DND-41 (cell line): ENCODE measurements around the gene IQGAP2.
A peak's percentile ranks its signal among the peaks of the same experiment; 100 is the strongest.

Experiments
- ATAC-seq: fragments of 200-7000 bp; cut with Tn5 transposase; 3 replicates; pipeline ENCODE4 v1.9.1; 2021; ENCODE audit warnings: low read depth; ENCODE audit not compliant: insufficient read depth
- DNase-seq: peaks from one replicate; pipeline ENCODE4 v3.0.0-alpha.2; 2020
- H2AFZ ChIP-seq: 2 replicates; pipeline ENCODE4 v1.6.0; 2012; ENCODE audit warnings: low read depth, low read length
- H3K27ac ChIP-seq: 2 replicates; pipeline ENCODE4 v1.5.1; 2012; ENCODE audit warnings: low read length, inconsistent platforms
- H3K27me3 ChIP-seq: fragments of 200-600 bp; sonication (generic); 2 replicates; pipeline ENCODE4 v1.6.0; 2012; ENCODE audit warnings: low read length, mild to moderate bottlenecking, inconsistent platforms; ENCODE audit not compliant: insufficient read depth, poor library complexity
- H3K36me3 ChIP-seq: 2 replicates; pipeline ENCODE4 v1.5.1; 2012; ENCODE audit warnings: low read length, inconsistent platforms; ENCODE audit not compliant: insufficient read depth
- H3K4me1 ChIP-seq: 2 replicates; pipeline ENCODE4 v1.5.1; 2012; ENCODE audit warnings: mild to moderate bottlenecking, low read length; ENCODE audit not compliant: insufficient read depth
- H3K4me2 ChIP-seq: 2 replicates; pipeline ENCODE4 v1.6.0; 2012; ENCODE audit warnings: mild to moderate bottlenecking, moderate library complexity, low read length, inconsistent platforms; ENCODE audit not compliant: insufficient read depth
- H3K4me3 ChIP-seq, 2 experiments: fragments of 200-600 bp in 1 of 2; shearing (Covaris generic) in 1 of 2; 2 replicates each; pipeline ENCODE4 v1.5.1; 2012 to 2016; ENCODE audit warnings: inconsistent platforms in 2 of 2, low read length in 2 of 2, mild to moderate bottlenecking in 2 of 2, low read depth in 1 of 2, moderate library complexity in 1 of 2
- H3K79me2 ChIP-seq: 2 replicates; pipeline ENCODE4 v1.6.0; 2012; ENCODE audit warnings: low read length, inconsistent platforms; ENCODE audit not compliant: insufficient read depth
- H3K9ac ChIP-seq: 2 replicates; pipeline ENCODE4 v1.6.0; 2012; ENCODE audit warnings: low read depth, mild to moderate bottlenecking, inconsistent platforms, low read length, moderate library complexity
- H3K9me3 ChIP-seq: 2 replicates; pipeline ENCODE4 v1.5.1; 2012; ENCODE audit warnings: low read length, moderate library complexity, mild to moderate bottlenecking, inconsistent platforms; ENCODE audit not compliant: insufficient read depth, severe bottlenecking
- H4K20me1 ChIP-seq: 2 replicates; pipeline ENCODE4 v1.6.0; 2012; ENCODE audit warnings: low read length; ENCODE audit not compliant: insufficient read depth
- EZH2 ChIP-seq: IDR thresholded peaks from 3 replicates; pipeline ENCODE4 v1.6.1; 2012; ENCODE audit warnings: borderline replicate concordance, low read depth, mild to moderate bottlenecking, moderate library complexity, low read length, inconsistent platforms; ENCODE audit not compliant: severe bottlenecking
- TF ChIP-seq, protein P1 (sequence below): IDR thresholded peaks from 2 replicates; pipeline ENCODE4 v1.5.1; 2012; ENCODE audit warnings: borderline replicate concordance, low read length, moderate library complexity, mild to moderate bottlenecking; ENCODE audit not compliant: poor library complexity, severe bottlenecking; ENCODE audit errors: extremely low read depth

Gene IQGAP2, protein sequence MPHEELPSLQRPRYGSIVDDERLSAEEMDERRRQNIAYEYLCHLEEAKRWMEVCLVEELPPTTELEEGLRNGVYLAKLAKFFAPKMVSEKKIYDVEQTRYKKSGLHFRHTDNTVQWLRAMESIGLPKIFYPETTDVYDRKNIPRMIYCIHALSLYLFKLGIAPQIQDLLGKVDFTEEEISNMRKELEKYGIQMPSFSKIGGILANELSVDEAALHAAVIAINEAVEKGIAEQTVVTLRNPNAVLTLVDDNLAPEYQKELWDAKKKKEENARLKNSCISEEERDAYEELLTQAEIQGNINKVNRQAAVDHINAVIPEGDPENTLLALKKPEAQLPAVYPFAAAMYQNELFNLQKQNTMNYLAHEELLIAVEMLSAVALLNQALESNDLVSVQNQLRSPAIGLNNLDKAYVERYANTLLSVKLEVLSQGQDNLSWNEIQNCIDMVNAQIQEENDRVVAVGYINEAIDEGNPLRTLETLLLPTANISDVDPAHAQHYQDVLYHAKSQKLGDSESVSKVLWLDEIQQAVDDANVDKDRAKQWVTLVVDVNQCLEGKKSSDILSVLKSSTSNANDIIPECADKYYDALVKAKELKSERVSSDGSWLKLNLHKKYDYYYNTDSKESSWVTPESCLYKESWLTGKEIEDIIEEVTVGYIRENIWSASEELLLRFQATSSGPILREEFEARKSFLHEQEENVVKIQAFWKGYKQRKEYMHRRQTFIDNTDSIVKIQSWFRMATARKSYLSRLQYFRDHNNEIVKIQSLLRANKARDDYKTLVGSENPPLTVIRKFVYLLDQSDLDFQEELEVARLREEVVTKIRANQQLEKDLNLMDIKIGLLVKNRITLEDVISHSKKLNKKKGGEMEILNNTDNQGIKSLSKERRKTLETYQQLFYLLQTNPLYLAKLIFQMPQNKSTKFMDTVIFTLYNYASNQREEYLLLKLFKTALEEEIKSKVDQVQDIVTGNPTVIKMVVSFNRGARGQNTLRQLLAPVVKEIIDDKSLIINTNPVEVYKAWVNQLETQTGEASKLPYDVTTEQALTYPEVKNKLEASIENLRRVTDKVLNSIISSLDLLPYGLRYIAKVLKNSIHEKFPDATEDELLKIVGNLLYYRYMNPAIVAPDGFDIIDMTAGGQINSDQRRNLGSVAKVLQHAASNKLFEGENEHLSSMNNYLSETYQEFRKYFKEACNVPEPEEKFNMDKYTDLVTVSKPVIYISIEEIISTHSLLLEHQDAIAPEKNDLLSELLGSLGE (N-terminal part only)

DNA sequence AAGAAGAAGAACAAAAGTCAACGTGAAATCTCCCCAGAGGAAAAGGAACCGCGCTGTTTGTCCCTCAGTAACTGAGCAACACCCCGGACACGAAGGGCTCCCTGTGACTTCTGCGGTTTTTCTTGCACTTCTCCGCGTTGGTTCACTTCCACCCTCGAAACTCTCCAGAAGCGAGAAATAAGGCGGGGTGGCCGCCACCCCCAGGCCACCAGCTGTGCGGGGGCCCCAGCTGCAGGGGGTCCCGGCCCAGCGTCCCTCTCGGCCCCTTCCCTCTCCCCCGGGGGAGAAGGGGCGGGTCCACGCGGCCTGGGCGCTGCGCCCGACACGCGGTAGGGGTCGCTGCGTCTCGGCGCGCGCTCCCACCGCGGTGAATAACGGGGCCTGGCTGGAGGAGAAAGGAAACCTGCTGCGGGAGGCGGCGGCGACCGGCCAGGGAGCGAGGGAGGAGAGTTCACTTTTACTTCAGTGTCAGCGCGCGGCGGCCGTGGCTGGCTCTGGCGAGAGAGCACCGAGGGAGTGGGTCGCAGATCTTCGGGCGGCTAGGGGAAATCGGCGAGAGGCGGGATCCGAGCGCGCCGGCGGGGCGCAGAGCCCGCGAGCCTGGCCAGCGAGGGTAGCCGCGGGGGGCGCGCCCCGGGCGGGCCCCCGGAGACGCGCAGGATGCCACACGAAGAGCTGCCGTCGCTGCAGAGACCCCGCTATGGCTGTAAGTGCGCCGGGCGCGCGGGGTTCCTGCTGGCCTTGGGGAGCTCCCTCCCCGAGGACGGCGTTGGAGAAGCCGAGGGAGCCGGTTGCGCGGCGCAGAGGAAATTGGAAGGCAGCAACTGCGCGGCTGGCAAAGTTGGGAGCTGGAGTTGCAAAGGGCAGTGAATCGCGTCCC is at the start of gene IQGAP2:
Gene IQGAP2 (plus strand): TSS at position 400 of the 880 bp plus-strand sequence. CDS start 261 bp downstream, at position 661.
- H4K20me1 ChIP-seq, result peaks cover 20% of the 10 kb centered on the region
- no peak for TF ChIP-seq EZH2
- TF ChIP-seq, protein P1, sequence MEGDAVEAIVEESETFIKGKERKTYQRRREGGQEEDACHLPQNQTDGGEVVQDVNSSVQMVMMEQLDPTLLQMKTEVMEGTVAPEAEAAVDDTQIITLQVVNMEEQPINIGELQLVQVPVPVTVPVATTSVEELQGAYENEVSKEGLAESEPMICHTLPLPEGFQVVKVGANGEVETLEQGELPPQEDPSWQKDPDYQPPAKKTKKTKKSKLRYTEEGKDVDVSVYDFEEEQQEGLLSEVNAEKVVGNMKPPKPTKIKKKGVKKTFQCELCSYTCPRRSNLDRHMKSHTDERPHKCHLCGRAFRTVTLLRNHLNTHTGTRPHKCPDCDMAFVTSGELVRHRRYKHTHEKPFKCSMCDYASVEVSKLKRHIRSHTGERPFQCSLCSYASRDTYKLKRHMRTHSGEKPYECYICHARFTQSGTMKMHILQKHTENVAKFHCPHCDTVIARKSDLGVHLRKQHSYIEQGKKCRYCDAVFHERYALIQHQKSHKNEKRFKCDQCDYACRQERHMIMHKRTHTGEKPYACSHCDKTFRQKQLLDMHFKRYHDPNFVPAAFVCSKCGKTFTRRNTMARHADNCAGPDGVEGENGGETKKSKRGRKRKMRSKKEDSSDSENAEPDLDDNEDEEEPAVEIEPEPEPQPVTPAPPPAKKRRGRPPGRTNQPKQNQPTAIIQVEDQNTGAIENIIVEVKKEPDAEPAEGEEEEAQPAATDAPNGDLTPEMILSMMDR, result peak; percentile 76
- no peaks in the 10 kb centered on the region for H3K9me3 ChIP-seq
- peak within 1 kb of the TSS; percentile 96 for H3K4me2 ChIP-seq
- DNase-seq, result peak; percentile 73
- H2AFZ ChIP-seq, result peak within 1 kb of the TSS; percentile 70
- ATAC-seq, result peak; percentile 73
- peaks cover 48% of the 10 kb centered on the region for H3K27me3 ChIP-seq
- H3K4me3 ChIP-seq, result peak within 1 kb of the TSS; percentile 28 to 62; a peak in 3 of 4 replicates
- H3K9ac ChIP-seq, result peak within 1 kb of the TSS; percentile 59
- 0 out of 2 replicates have a peak within 1 kb of the TSS, but pooled peaks have one; percentile 46 for H3K27ac ChIP-seq
- H3K79me2 ChIP-seq, result no peaks in the 10 kb centered on the region
- peaks cover 31% of the 10 kb centered on the region for H3K4me1 ChIP-seq
- no peaks in the 10 kb centered on the region for H3K36me3 ChIP-seq

DNA sequence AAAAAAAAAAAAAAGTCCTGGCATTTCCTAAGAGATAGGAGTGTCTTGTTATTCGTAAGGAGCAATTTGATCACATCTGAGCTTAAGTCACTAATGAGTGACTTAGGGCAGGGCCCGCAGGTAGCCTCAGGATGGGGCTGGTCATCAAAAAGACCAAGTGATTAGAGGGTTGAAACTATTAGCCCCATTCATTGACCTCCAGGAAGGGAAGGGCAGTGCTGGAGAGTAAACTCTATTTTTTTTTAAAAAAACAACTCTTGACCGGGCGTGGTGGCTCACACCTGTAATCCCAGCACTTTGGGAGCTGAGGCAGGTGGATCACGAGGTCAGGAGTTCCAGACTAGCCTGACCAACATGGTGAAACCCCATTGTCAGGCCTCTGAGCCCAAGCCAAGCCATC is 46.2 kb upstream of the IQGAP2 start:
- ATAC-seq, result no peak
- H2AFZ ChIP-seq, result no peak overlapping the region

More for the DNA sequence above, 46.2 kb upstream of the IQGAP2 start:
- H4K20me1 ChIP-seq, result no peaks in the 10 kb centered on the region
- TF ChIP-seq, protein P1, result no peak
- TF ChIP-seq EZH2, result no peak
- H3K4me2 ChIP-seq, result no peak overlapping the region
- no peak overlapping the region for H3K4me3 ChIP-seq
- no peak for DNase-seq
- H3K36me3 ChIP-seq, result no peaks in the 10 kb centered on the region
- H3K9me3 ChIP-seq, result no peaks in the 10 kb centered on the region
- H3K9ac ChIP-seq, result no peak overlapping the region
- no peaks in the 10 kb centered on the region for H3K4me1 ChIP-seq
- H3K27ac ChIP-seq, result no peak overlapping the region
- no peaks in the 10 kb centered on the region for H3K79me2 ChIP-seq
- no peaks in the 10 kb centered on the region for H3K27me3 ChIP-seq
